AG08395 (cell line): ENCODE results near the gene SRPX.

Source experiments
- DNase-seq: peaks from one replicate; pipeline ENCODE4 v3.0.0; 2012; ENCODE audit warnings: mixed read lengths, low spot score

SRPX gene

GRCh38 chrX:38220415-38221390, at the start of gene SRPX:
SRPX (minus strand) TSS chrX:38220871; CDS start chrX:38220792, 79 bp downstream.
- peak; percentile 23 for DNase-seq

GRCh38 chrX:38268011-38268410, 47.3 kb upstream of the SRPX start:
- DNase-seq, result no peak

GRCh38 chrX:38262715-38263620, 42.3 kb upstream of the SRPX start:
- no peak for DNase-seq

GRCh38 chrX:38260231-38260630, 39.6 kb upstream of the SRPX start:
- DNase-seq, result peak; percentile 3

- no peak for DNase-seq
Measured at GRCh38 chrX:38256019-38256418, 35.3 kb upstream of the SRPX start.

- DNase-seq, result no peak
Measured at GRCh38 chrX:38249965-38250364, 29.3 kb upstream of the SRPX start.

- no peak for DNase-seq
Measured at GRCh38 chrX:38247051-38247450, 26.4 kb upstream of the SRPX start.

GRCh38 chrX:38240541-38240940, 19.9 kb upstream of the SRPX start:
- DNase-seq, result no peak

- DNase-seq, result peak; percentile 7
Measured at GRCh38 chrX:38236901-38237615, 16.4 kb upstream of the SRPX start.

GRCh38 chrX:38233891-38234667, 13.4 kb upstream of the SRPX start:
- peak; percentile 58 for DNase-seq

- DNase-seq, result peak; percentile 19
Measured at GRCh38 chrX:38232079-38232686, 11.5 kb upstream of the SRPX start.

- DNase-seq, result peak; percentile 14
Measured at GRCh38 chrX:38225093-38225492, 4.4 kb upstream of the SRPX start.

GRCh38 chrX:38224160-38224559, 3.5 kb upstream of the SRPX start:
- no peak for DNase-seq

GRCh38 chrX:38221391-38221929, 789 bp upstream of the SRPX start:
- DNase-seq, result no peak

GRCh38 chrX:38220024-38220414, 652 bp downstream of the SRPX start:
- peak; percentile 47 for DNase-seq

- no peak for DNase-seq
Measured at GRCh38 chrX:38216642-38217041, 4.0 kb downstream of the SRPX start.

GRCh38 chrX:38214551-38215531, 5.8 kb downstream of the SRPX start:
- peak; percentile 48 for DNase-seq

GRCh38 chrX:38214044-38214443, 6.6 kb downstream of the SRPX start:
- DNase-seq, result no peak
